GM12878 (cell line): ENCODE measurements around the gene NDUFS4. TPM values are rescaled to one million over a fixed set of nuclear protein-coding genes. Genes with fewer than 3 reads are reported as not detected.

Experiments
- ATAC-seq: fragments of 200-7000 bp; cut with Tn5 transposase; 3 replicates; pipeline ENCODE4 v1.9.1; 2020; ENCODE audit warnings: mild to moderate bottlenecking, moderate library complexity
- BruUV-seq: library from RNA; stranded (reverse); fragments of 400-500 nt; replicated peaks from 2 replicates; lab custom pipeline; 2021; lab: Mats Ljungman, UMichigan
- CTCF ChIA-PET: fragments of 300-600 bp; sonication (Branson Sonifier 250); formaldehyde crosslinking; extraction: SDS; loops from one replicate; lab custom pipeline; 2021; ENCODE audit warnings: inconsistent platforms; lab: Yijun Ruan, JAX
- POLR2A ChIA-PET: fragments of 350-600 bp; formaldehyde crosslinking; extraction: SDS; loops from one replicate; lab custom pipeline; 2021; ENCODE audit warnings: inconsistent platforms; lab: Charles Lee
- RAD21 ChIA-PET: fragments of 300-600 bp; sonication (Branson Sonifier 250); formaldehyde crosslinking; loops from one replicate; lab custom pipeline; 2023; ENCODE audit warnings: antibody characterized with exemption; ENCODE audit not compliant: unreplicated experiment; lab: Charles Lee
- SMC1A ChIA-PET: fragments of 300-600 bp; sonication (Branson Sonifier 250); formaldehyde crosslinking; loops from one replicate; lab custom pipeline; 2023; ENCODE audit not compliant: unreplicated experiment, uncharacterized antibody; lab: Charles Lee
- DNase-seq: peaks from one replicate; pipeline ENCODE4 v3.0.0-alpha.2; 2011; ENCODE audit warnings: low read depth, low spot score
- FAIRE-seq: peaks from 3 replicates; lab custom pipeline; 2011; peaks lifted over from hg19 to GRCh38; lab: Jason Lieb, UNC
- H2AFZ ChIP-seq: 2 replicates; pipeline ENCODE4 v1.6.0; 2011; ENCODE audit warnings: low read depth, low read length, control low read depth; ENCODE audit not compliant: control insufficient read depth
- H3K27ac ChIP-seq: 2 replicates; pipeline ENCODE4 v1.5.1; 2011; ENCODE audit warnings: control low read depth; ENCODE audit not compliant: control insufficient read depth, insufficient read depth
- H3K27me3 ChIP-seq, 2 experiments: replicated peaks in 1 of 2; 2 replicates each; pipeline versions ENCODE4 v1.6.0 to v1.6.1; 2011; ENCODE audit warnings: low read length in 1 of 2; ENCODE audit not compliant: control insufficient read depth in 2 of 2, insufficient read depth in 2 of 2
- H3K36me3 ChIP-seq, 2 experiments: 2 replicates each; pipeline ENCODE4 v1.5.1; 2011; ENCODE audit warnings: low read length in 1 of 2; ENCODE audit not compliant: control insufficient read depth in 2 of 2, insufficient read depth in 2 of 2
- H3K4me1 ChIP-seq: 2 replicates; pipeline ENCODE4 v1.6.1; 2011; ENCODE audit warnings: mild to moderate bottlenecking, low read length, moderate library complexity, mixed read lengths; ENCODE audit not compliant: control insufficient read depth, insufficient read depth
- H3K4me2 ChIP-seq: 2 replicates; pipeline ENCODE4 v1.6.0; 2011; ENCODE audit warnings: control low read depth; ENCODE audit not compliant: control insufficient read depth, insufficient read depth
- H3K4me3 ChIP-seq: fragments of 200-600 bp; sonication (generic); 2 replicates; pipeline ENCODE4 v1.5.1; 2016
- H3K79me2 ChIP-seq: 2 replicates; pipeline ENCODE4 v1.6.0; 2011; ENCODE audit warnings: low read length; ENCODE audit not compliant: control insufficient read depth, insufficient read depth
- H3K9ac ChIP-seq: 2 replicates; pipeline ENCODE4 v1.8.0; 2011; ENCODE audit warnings: low read length, control low read depth, mixed read lengths; ENCODE audit not compliant: control insufficient read depth, insufficient read depth
- H3K9me3 ChIP-seq: replicated peaks from 3 replicates; pipeline ENCODE4 v1.5.1; 2011; ENCODE audit warnings: mild to moderate bottlenecking, low read length; ENCODE audit not compliant: control insufficient read depth, insufficient read depth
- H4K20me1 ChIP-seq: 2 replicates; pipeline ENCODE4 v1.6.0; 2011; ENCODE audit not compliant: control insufficient read depth, insufficient read depth
- CBX3 ChIP-seq: fragments of 200-600 bp; sonication (generic); IDR thresholded peaks from 2 replicates; pipeline ENCODE4 v1.6.1; 2016; ENCODE audit warnings: low read depth, borderline replicate concordance
- E2F8 ChIP-seq: fragments of 450-650 bp; IDR thresholded peaks from 2 replicates; pipeline ENCODE4 v1.6.1; 2018; ENCODE audit warnings: mild to moderate bottlenecking, low read depth, moderate library complexity; ENCODE audit not compliant: partially characterized antibody
- EP300 ChIP-seq, 2 experiments: fragments of 150-350 bp in 1 of 2; IDR thresholded peaks; 2 replicates each; pipeline ENCODE4 v1.6.1; 2011 to 2012; ENCODE audit warnings: low read depth in 2 of 2, low read length in 2 of 2, borderline replicate concordance in 1 of 2, improper control_type of control experiment in 1 of 2, inconsistent platforms in 1 of 2; ENCODE audit not compliant: control insufficient read depth in 1 of 2
- GABPA ChIP-seq: IDR thresholded peaks from 2 replicates; pipeline ENCODE4 v1.6.1; 2014; ENCODE audit warnings: antibody characterized with exemption, low read depth, mild to moderate bottlenecking, inconsistent platforms
- KDM1A ChIP-seq: fragments of 200-600 bp; sonication (generic); IDR thresholded peaks from 2 replicates; pipeline ENCODE4 v1.6.1; 2016; ENCODE audit warnings: borderline replicate concordance
- PML ChIP-seq: IDR thresholded peaks from 2 replicates; pipeline ENCODE4 v1.6.1; 2012; ENCODE audit warnings: low read length, inconsistent platforms
- RAD51 ChIP-seq: fragments of 450-650 bp; IDR thresholded peaks from 2 replicates; pipeline ENCODE4 v1.6.1; 2016; ENCODE audit warnings: moderate library complexity, mild to moderate bottlenecking, inconsistent platforms
- SMARCA5 ChIP-seq: fragments of 450-650 bp; IDR thresholded peaks from 2 replicates; pipeline ENCODE4 v1.6.1; 2017; ENCODE audit warnings: mild to moderate bottlenecking
- SUZ12 ChIP-seq: fragments of 200-600 bp; sonication (generic); IDR thresholded peaks from one replicate; pipeline ENCODE4 v1.6.1; 2018; ENCODE audit warnings: antibody characterized with exemption, mild to moderate bottlenecking; ENCODE audit not compliant: unreplicated experiment
- TCF3 ChIP-seq: IDR thresholded peaks from 2 replicates; pipeline ENCODE4 v1.6.1; 2012; ENCODE audit warnings: low read depth, mild to moderate bottlenecking, low read length, borderline replicate concordance; ENCODE audit not compliant: insufficient read depth
- ZBTB11 ChIP-seq: fragments of 450-650 bp; formaldehyde crosslinking; IDR thresholded peaks from 2 replicates; pipeline ENCODE4 v1.5.0; 2022; ENCODE audit warnings: mild to moderate bottlenecking, missing genetic modification characterization
- WGBS: methylation state at CpG from one replicate; pipeline ENCODE4 v1.1.6; 2016; ENCODE audit warnings: low lambda C conversion rate; ENCODE audit not compliant: insufficient replicate concordance, insufficient coverage; ENCODE audit errors: missing lambda C conversion rate; 5-methylcytosine and 5-hydroxymethylcytosine counted together
- in situ Hi-C: fragments of 300-500 bp; cut with MboI; formaldehyde crosslinking; loops from 9 replicates; pipeline ENCODE4 v1.14.3; 2018; ENCODE audit warnings: mixed read lengths
- intact Hi-C: fragments of 100-400 bp; cut with micrococcal nuclease; formaldehyde crosslinking; loops from one replicate; pipeline ENCODE4 v1.14.2; 2022; ENCODE audit not compliant: unreplicated experiment
- polyA plus RNA-seq, 11 experiments: library from polyadenylated mRNA; depleted of rRNA in 4 of 11; unstranded in 6 of 11; stranded (reverse) in 5 of 11; fragments of >200 nt; fragmentation: Nextera tagmentation in 4 of 11; fragmentation: Illumina TruSeq in 1 of 11; extraction: Ambion mirVana in 4 of 11; extraction: Trizol in 1 of 11; gene quantifications; 1 replicate in 1 of 11; 2 replicates in 10 of 11; pipeline versions ENCODE4 v1.2.1 to v1.2.3, GENCODE V29; 2011 to 2016; ENCODE audit warnings: inconsistent platforms in 2 of 11, missing spikeins in 2 of 11, low read depth in 1 of 11
- total RNA-seq, 4 experiments: library from RNA; depleted of rRNA in 3 of 4; stranded (reverse); fragments of >200 nt in 3 of 4; fragmentation: Illumina TruSeq in 1 of 4; extraction: Trizol in 1 of 4; gene quantifications; 2 replicates each; pipeline versions ENCODE4 v1.2.1 to v1.2.3, GENCODE V29; 2013 to 2021
- TF ChIP-seq, protein P1 (sequence below): fragments of 150-350 bp; IDR thresholded peaks from 2 replicates; pipeline ENCODE4 v1.6.1; 2014; ENCODE audit warnings: mild to moderate bottlenecking, low read depth, low read length
- TF ChIP-seq, protein P2 (sequence below): fragments of 450-650 bp; IDR thresholded peaks from 2 replicates; pipeline ENCODE4 v1.6.1; 2017; ENCODE audit warnings: mild to moderate bottlenecking, moderate library complexity

Gene NDUFS4
- total and polyA plus RNA-seq, 10 of the 15 experiments (the other 5 are each of a cell fraction or from before 2014, with no cell fraction given): 69.9 to 366 (median 114) TPM

- no peaks in the 10 kb centered on the region for H3K36me3 ChIP-seq
- H3K27ac ChIP-seq: no peak overlapping the region
- POLR2A ChIA-PET: no interaction called here
- RAD21 ChIA-PET: no interaction called here
- ATAC-seq: no peak
- no peaks in the 10 kb centered on the region for H4K20me1 ChIP-seq
- CTCF ChIA-PET: no interaction called here
- no peak for FAIRE-seq
- BruUV-seq: no TSS peak
- intact Hi-C loops (no loop called here), in situ Hi-C loops (no loop called here)
- no peaks in the 10 kb centered on the region for H3K79me2 ChIP-seq
- no peak overlapping the region for H3K4me2 ChIP-seq
- DNase-seq: no peak
- H3K27me3 ChIP-seq: no peaks in the 10 kb centered on the region; a peak in 1 of 4 replicates
- no peak overlapping the region for H3K4me3 ChIP-seq
- H3K9me3 ChIP-seq: no peaks in the 10 kb centered on the region
- H3K9ac ChIP-seq: no peak overlapping the region
- WGBS: 6% methylated on average over 2 of the region's 2 CpGs
- SMC1A ChIA-PET: no interaction called here
- H3K4me1 ChIP-seq: no peaks in the 10 kb centered on the region
- no peak overlapping the region for H2AFZ ChIP-seq
- TF ChIP-seq, protein P1, sequence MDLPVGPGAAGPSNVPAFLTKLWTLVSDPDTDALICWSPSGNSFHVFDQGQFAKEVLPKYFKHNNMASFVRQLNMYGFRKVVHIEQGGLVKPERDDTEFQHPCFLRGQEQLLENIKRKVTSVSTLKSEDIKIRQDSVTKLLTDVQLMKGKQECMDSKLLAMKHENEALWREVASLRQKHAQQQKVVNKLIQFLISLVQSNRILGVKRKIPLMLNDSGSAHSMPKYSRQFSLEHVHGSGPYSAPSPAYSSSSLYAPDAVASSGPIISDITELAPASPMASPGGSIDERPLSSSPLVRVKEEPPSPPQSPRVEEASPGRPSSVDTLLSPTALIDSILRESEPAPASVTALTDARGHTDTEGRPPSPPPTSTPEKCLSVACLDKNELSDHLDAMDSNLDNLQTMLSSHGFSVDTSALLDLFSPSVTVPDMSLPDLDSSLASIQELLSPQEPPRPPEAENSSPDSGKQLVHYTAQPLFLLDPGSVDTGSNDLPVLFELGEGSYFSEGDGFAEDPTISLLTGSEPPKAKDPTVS: no peak
- TF ChIP-seq ZBTB11 (CRISPR knock-in tag): no peak
- TF ChIP-seq PML: no peak
- no peak for TF ChIP-seq TCF3
- TF ChIP-seq SUZ12: no peak
- no peak for TF ChIP-seq KDM1A
- no peak for TF ChIP-seq EP300 (IDR thresholded peaks at IDR 0.05; ENCODE audit: borderline replicate concordance in 1 of 2, control insufficient read depth in 1 of 2, low read depth in 2 of 2, low read length in 2 of 2)
- TF ChIP-seq, protein P2, sequence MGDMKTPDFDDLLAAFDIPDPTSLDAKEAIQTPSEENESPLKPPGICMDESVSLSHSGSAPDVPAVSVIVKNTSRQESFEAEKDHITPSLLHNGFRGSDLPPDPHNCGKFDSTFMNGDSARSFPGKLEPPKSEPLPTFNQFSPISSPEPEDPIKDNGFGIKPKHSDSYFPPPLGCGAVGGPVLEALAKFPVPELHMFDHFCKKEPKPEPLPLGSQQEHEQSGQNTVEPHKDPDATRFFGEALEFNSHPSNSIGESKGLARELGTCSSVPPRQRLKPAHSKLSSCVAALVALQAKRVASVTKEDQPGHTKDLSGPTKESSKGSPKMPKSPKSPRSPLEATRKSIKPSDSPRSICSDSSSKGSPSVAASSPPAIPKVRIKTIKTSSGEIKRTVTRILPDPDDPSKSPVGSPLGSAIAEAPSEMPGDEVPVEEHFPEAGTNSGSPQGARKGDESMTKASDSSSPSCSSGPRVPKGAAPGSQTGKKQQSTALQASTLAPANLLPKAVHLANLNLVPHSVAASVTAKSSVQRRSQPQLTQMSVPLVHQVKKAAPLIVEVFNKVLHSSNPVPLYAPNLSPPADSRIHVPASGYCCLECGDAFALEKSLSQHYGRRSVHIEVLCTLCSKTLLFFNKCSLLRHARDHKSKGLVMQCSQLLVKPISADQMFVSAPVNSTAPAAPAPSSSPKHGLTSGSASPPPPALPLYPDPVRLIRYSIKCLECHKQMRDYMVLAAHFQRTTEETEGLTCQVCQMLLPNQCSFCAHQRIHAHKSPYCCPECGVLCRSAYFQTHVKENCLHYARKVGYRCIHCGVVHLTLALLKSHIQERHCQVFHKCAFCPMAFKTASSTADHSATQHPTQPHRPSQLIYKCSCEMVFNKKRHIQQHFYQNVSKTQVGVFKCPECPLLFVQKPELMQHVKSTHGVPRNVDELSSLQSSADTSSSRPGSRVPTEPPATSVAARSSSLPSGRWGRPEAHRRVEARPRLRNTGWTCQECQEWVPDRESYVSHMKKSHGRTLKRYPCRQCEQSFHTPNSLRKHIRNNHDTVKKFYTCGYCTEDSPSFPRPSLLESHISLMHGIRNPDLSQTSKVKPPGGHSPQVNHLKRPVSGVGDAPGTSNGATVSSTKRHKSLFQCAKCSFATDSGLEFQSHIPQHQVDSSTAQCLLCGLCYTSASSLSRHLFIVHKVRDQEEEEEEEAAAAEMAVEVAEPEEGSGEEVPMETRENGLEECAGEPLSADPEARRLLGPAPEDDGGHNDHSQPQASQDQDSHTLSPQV: no peak
- no peak for TF ChIP-seq RAD51
- no peak for TF ChIP-seq GABPA
- TF ChIP-seq E2F8: no peak
- no peak for TF ChIP-seq SMARCA5
- no peak for TF ChIP-seq CBX3
Observed at GRCh38 chr5:53543401-53543800, 17.0 kb upstream of the NDUFS4 start.
